MM.1S (cell line): ENCODE data around the gene UBE2M.

Source experiments
- EZH2 ChIP-seq: fragments of 300-600 bp; sonication (generic); optimal IDR thresholded peaks from 2 replicates; pipeline ENCODE3; 2017; ENCODE audit warnings: low read depth, mild to moderate bottlenecking, antibody characterized with exemption, low read length, mixed read lengths
- TF ChIP-seq, protein P1 (sequence below): fragments of 300-600 bp; sonication (generic); IDR thresholded peaks from 2 replicates; pipeline ENCODE4 v1.5.1; 2016; ENCODE audit warnings: antibody characterized with exemption, low read length, mixed read lengths

DNA sequence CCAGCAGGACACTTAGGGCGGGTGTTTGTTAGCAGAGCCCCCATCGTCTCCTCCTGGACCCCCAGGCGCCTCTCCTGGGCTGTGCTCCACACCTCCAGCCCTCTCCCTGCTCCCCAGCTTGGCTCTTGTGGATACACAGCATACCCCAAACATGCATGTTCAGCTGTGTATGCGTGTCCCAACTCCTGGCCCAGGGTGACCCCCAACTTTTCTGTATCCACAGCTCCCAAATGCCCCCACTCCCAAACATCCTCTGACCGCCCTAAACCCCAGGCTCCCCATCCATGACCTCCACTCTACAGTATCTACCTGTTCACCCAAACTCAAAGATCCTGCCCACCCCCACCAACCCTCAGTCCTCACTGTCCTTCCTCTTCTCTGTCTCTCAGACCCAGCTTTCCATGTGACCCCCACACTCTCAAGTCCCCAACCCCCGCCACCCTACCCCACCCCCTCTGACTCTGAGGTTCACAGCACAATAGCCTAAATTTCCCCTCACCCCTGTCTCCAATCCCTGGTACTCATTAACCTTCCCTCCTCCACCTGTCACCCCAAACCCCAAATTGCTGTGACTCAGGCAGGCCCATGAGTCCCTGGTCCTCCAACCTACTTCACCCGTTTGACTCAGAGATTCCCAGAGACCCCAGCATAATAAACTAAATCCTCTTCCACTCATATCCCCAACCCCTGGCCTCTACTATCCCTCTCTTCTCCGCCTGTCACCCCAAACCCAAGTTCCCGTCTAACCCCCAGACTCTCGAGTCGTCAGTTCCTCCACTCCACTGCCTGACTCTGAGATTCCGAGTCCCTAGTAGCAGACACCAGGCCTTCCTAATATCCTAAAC, 968 bp downstream of the UBE2M start:
- TF ChIP-seq, protein P1, sequence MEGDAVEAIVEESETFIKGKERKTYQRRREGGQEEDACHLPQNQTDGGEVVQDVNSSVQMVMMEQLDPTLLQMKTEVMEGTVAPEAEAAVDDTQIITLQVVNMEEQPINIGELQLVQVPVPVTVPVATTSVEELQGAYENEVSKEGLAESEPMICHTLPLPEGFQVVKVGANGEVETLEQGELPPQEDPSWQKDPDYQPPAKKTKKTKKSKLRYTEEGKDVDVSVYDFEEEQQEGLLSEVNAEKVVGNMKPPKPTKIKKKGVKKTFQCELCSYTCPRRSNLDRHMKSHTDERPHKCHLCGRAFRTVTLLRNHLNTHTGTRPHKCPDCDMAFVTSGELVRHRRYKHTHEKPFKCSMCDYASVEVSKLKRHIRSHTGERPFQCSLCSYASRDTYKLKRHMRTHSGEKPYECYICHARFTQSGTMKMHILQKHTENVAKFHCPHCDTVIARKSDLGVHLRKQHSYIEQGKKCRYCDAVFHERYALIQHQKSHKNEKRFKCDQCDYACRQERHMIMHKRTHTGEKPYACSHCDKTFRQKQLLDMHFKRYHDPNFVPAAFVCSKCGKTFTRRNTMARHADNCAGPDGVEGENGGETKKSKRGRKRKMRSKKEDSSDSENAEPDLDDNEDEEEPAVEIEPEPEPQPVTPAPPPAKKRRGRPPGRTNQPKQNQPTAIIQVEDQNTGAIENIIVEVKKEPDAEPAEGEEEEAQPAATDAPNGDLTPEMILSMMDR: no peak
- no peak for TF ChIP-seq EZH2
